Measurements from ENCODE around the gene PRRC2C.
"Not testable (repeated sequence)": the region's sequence is repeated elsewhere in the genome, so short reads cannot be mapped to it uniquely, and the experiment has no call there.

PRRC2C gene

DNA sequence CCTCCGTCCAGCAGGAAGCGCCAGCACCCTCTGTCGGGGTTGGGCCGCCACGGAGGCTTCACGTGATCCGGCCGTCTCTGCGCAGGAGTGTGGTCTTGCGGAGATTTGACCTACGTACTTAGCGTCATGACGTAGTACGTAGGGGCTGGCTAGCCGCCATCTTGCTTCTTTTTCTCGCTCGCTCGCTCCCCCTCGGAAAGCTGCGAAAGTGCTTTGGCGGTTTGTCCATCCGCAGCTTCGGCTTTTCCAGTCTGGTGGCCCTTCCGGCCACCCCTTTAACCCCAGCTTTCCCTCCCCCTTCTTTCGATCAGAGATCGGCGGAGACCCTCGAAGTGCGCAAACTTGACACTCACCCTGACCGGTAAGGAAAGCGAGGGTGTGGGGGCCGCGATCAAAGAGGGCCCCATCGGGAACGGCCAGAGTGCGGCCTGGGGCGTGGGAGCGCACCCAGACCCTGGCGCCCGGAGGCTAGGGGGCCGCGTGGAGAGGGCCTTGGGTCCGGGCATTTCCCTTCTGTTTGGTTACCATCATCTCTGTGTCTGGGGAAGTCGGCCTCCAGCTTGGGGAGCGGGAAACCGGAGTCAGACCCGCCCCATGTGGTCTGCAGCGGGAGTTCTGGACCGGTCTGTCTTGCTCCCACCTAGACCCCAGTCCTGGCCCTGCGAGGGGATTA lies at the start of gene PRRC2C:
TSS of gene PRRC2C (plus strand) at position 156 of the 673 bp plus-strand sequence. CDS start 26,559 bp downstream, outside the sequence.
- TF ChIP-seq, protein P1, sequence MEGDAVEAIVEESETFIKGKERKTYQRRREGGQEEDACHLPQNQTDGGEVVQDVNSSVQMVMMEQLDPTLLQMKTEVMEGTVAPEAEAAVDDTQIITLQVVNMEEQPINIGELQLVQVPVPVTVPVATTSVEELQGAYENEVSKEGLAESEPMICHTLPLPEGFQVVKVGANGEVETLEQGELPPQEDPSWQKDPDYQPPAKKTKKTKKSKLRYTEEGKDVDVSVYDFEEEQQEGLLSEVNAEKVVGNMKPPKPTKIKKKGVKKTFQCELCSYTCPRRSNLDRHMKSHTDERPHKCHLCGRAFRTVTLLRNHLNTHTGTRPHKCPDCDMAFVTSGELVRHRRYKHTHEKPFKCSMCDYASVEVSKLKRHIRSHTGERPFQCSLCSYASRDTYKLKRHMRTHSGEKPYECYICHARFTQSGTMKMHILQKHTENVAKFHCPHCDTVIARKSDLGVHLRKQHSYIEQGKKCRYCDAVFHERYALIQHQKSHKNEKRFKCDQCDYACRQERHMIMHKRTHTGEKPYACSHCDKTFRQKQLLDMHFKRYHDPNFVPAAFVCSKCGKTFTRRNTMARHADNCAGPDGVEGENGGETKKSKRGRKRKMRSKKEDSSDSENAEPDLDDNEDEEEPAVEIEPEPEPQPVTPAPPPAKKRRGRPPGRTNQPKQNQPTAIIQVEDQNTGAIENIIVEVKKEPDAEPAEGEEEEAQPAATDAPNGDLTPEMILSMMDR (IDR thresholded peaks at IDR 0.05; ENCODE audit: low read depth, low read length) = peak; percentile 82
- DNase-seq (ENCODE audit: extremely low read depth, low read depth) = peak; percentile 97

GRCh38 chr1:171438441-171438840 lies 46.9 kb upstream of the PRRC2C start:
- TF ChIP-seq, protein P1 (IDR thresholded peaks at IDR 0.05; ENCODE audit: low read depth, low read length) = no peak
- DNase-seq (ENCODE audit: extremely low read depth, low read depth) = peak; percentile 73

GRCh38 chr1:171440201-171440600 lies 45.1 kb upstream of the PRRC2C start:
- DNase-seq (ENCODE audit: extremely low read depth, low read depth) = not testable (repeated sequence)

- DNase-seq (ENCODE audit: extremely low read depth, low read depth) = peak; percentile 4
Observed at GRCh38 chr1:171441278-171441895, 43.9 kb upstream of the PRRC2C start.

- no peak for DNase-seq (ENCODE audit: extremely low read depth, low read depth)
- TF ChIP-seq, protein P1 (IDR thresholded peaks at IDR 0.05; ENCODE audit: low read depth, low read length) = no peak
Observed at GRCh38 chr1:171446386-171446785, 38.9 kb upstream of the PRRC2C start.

- no peak for DNase-seq (ENCODE audit: extremely low read depth, low read depth)
- TF ChIP-seq, protein P1 (IDR thresholded peaks at IDR 0.05; ENCODE audit: low read depth, low read length) = no peak
Observed at GRCh38 chr1:171455967-171456366, 29.4 kb upstream of the PRRC2C start.

DNA sequence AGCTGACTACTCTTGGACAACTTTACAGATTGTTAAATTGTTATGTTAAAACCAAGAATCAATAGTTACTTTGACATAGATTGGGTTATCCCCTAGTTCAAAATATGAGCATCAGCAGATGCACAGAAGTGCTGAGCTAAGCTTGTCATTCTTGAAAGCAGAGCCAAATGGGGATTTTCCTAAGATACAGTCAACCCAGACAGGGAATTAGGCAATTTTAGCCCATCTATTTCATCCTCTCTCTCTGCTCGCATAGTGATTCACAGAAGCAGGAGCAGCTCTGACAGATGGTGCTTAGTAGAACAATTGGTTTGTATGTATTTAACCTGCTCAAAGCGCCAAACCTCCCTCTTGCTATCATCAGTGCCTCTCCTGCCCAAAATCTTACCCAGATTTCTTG lies 27.9 kb upstream of the PRRC2C start:
- no peak for DNase-seq (ENCODE audit: extremely low read depth, low read depth)
- TF ChIP-seq, protein P1 (IDR thresholded peaks at IDR 0.05; ENCODE audit: low read depth, low read length) = no peak

- DNase-seq (ENCODE audit: extremely low read depth, low read depth) = no peak
- TF ChIP-seq, protein P1 (IDR thresholded peaks at IDR 0.05; ENCODE audit: low read depth, low read length) = no peak
Observed at GRCh38 chr1:171460018-171460620, 25.2 kb upstream of the PRRC2C start.
